Dedifferentiated amniotic fluid mesenchymal stem cell (primary cell): ENCODE measurements around the gene ANKH.
"Not testable (repeated sequence)": the region's sequence is repeated elsewhere in the genome, so short reads cannot be mapped to it uniquely, and the experiment has no call there.

ENCODE experiments used
- DNase-seq: peaks from one replicate; pipeline ENCODE4 v3.0.0-alpha.2; 2016; ENCODE audit errors: extremely low spot score

Gene ANKH

GRCh38 chr5:14882658-14883580 is 11.3 kb upstream of the ANKH start:
- DNase-seq: no peak

GRCh38 chr5:14881826-14882225 is 10.2 kb upstream of the ANKH start:
- no peak for DNase-seq

- no peak for DNase-seq
Observed at GRCh38 chr5:14880688-14881087, 9.1 kb upstream of the ANKH start.

- DNase-seq: no peak
Observed at GRCh38 chr5:14879937-14880589, 8.5 kb upstream of the ANKH start.

- DNase-seq: no peak
Observed at GRCh38 chr5:14879393-14879792, 7.8 kb upstream of the ANKH start.

GRCh38 chr5:14878192-14878591 is 6.6 kb upstream of the ANKH start:
- not testable (repeated sequence) for DNase-seq

GRCh38 chr5:14876095-14876494 is 4.5 kb upstream of the ANKH start:
- no peak for DNase-seq

- DNase-seq: no peak
Observed at GRCh38 chr5:14873790-14874189, 2.2 kb upstream of the ANKH start.

- no peak for DNase-seq
Observed at GRCh38 chr5:14873093-14873492, 1.5 kb upstream of the ANKH start.

GRCh38 chr5:14872070-14872989 is 752 bp upstream of the ANKH start:
- DNase-seq: peak; percentile 32

- no peak for DNase-seq
Observed at GRCh38 chr5:14870337-14871213, 1.0 kb downstream of the ANKH start.

GRCh38 chr5:14869668-14870164 is 1.9 kb downstream of the ANKH start:
- no peak for DNase-seq

- DNase-seq: no peak
Observed at GRCh38 chr5:14869233-14869632, 2.3 kb downstream of the ANKH start.

- no peak for DNase-seq
Observed at GRCh38 chr5:14868771-14869170, 2.8 kb downstream of the ANKH start.

- DNase-seq: no peak
Observed at GRCh38 chr5:14864181-14864812, 7.3 kb downstream of the ANKH start.

- no peak for DNase-seq
Observed at GRCh38 chr5:14863105-14863504, 8.5 kb downstream of the ANKH start.

- DNase-seq: no peak
Observed at GRCh38 chr5:14861123-14861765, 10.3 kb downstream of the ANKH start.

GRCh38 chr5:14859980-14860379 is 11.6 kb downstream of the ANKH start:
- no peak for DNase-seq

GRCh38 chr5:14859150-14859549 is 12.4 kb downstream of the ANKH start:
- DNase-seq: no peak

GRCh38 chr5:14855366-14855765 is 16.2 kb downstream of the ANKH start:
- no peak for DNase-seq
